KBM-7 (cell line): ENCODE results near the gene ASPG.

ENCODE experiments used
- DNase-seq: peaks from one replicate; pipeline ENCODE4 v3.0.0-alpha.2; 2015
- in situ Hi-C: fragments of 300-500 bp; cut with MboI; formaldehyde crosslinking; loops from 2 replicates; pipeline ENCODE4 v1.14.3; 2020; ENCODE audit warnings: low sequenced_read_pairs, low pct_unique_long_range_greater_than_20kb, mixed read lengths

Gene ASPG

GRCh38 chr14:104091061-104091926, 5.8 kb downstream of the ASPG start:
- in situ Hi-C loops = no loop called here
- DNase-seq = no peak

- in situ Hi-C loops = no loop called here
- no peak for DNase-seq
Measured at GRCh38 chr14:104091927-104092771, 6.6 kb downstream of the ASPG start.

GRCh38 chr14:104092931-104093365, 7.4 kb downstream of the ASPG start:
- in situ Hi-C loops = no loop called here
- no peak for DNase-seq

DNA sequence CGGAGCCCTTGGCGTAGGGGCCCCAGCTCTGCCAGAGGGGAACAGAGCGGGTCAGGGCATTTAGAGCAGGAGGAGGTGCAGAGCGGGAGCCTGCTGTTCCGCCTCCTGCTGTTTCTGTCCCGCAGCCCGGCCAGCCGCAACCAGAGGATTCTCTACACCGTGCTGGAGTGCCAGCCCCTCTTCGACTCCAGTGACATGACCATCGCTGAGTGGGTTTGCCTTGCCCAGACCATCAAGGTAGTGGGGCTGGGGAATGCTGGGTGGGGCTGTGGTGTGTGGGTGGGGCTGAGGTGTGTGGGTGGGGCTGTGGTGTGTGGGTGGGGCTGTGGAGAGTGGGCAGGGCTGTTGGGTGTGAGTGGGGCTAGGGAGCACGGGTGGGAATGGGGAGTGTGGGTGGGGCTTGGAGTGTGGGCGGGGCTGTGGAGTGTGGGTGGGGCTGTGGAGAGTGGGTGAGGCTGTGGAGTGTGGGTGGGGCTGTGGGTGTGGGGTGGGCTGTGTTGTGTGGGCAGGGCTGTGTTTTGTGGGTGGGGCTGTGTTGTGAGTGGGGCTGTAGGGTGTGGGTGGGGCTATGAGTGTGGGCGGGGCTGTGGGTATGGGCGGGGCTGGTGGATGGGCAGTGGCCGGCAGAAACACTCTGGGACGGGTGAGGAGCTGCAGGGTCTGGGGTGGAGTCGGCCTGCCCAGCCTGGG, 8.0 kb downstream of the ASPG start:
- in situ Hi-C loops = no loop called here

DNA sequence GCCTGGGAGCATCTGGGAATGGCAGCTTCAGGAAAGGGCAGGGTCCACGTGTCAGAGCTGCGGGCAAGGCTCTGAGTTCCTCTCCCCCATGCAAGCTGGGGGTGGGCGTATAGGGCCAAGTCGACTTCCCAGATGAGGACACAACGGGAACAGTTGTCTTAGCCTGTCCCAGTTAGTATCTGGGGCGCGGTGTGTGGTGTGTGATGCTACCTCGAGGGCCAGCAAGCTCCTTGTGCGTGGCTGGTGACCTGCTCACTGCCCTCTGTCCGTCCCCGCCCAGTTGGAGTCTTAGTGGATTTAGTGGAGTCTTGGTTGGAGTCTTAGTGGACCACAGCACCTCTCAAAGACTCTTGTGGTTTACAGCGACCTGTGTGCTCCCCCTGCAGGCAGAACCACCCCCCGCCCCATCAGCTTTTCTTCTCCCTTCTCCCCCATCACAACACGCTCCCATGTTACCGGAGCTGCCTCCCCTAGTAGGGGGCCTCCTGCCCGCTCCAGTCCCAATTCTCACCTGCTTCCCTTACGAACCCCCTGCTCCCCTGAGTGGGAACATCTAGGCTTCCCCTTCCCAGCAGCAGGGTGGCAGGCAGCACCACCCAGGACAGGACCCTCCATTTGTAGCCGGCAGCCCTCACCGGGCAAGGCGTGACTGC, 8.7 kb downstream of the ASPG start:
- no peak for DNase-seq
- in situ Hi-C loops = no loop called here

More for the DNA sequence above, 8.0 kb downstream of the ASPG start:
- DNase-seq = no peak

- in situ Hi-C loops = no loop called here
- DNase-seq = peak; percentile 82
Measured at GRCh38 chr14:104094709-104095425, 9.4 kb downstream of the ASPG start.

- in situ Hi-C loops = no loop called here
- no peak for DNase-seq
Measured at GRCh38 chr14:104095426-104096310, 10.2 kb downstream of the ASPG start.

GRCh38 chr14:104096318-104096717, 10.8 kb downstream of the ASPG start:
- no peak for DNase-seq
- in situ Hi-C loops = no loop called here

DNA sequence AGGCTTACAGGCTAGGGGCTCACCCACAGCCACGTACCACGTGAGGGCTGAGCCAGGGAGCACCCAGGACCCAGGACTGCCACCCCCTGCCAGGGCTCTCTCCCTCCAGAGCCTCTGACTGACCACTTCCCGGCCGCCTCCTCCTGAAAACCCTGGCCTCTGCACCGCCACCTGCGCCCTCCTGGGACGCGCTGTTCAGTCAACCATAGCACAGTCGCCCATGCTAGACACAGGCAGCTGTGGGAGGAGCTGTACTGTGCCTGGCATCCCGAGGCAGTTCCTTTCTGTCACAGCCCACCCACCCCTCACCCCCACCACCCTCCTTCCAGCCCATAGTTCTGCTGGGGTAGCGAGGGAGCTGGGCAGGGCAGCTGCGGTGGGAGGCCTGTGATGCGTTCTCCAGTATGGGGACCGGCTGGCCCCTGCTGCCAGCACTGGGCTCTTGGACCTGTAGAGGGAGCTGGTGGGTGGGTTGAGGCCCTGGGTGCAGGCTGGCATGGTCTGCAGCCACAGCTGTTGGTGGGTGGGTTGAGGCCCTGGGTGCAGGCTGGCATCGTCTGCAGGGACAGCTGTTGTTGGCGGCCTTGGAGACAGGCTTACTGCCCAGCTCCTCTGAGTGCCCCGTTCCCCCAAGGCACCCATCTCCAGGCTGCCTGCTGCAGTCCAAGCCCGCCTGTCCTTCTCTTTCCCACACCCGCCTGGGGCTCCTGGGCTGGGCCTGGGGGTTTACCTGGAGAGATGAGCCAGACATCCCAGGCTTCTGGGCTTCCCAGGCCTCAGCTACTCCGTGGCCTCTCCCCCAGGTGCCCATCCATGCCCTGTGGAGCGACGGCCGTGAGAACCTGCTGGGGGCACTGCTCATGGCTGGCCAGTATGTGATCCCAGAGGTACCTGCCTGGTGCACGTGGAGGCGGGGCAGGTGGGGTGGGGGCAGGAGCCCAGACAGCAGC, 11.5 kb downstream of the ASPG start:
- in situ Hi-C loops = no loop called here
- no peak for DNase-seq

DNA sequence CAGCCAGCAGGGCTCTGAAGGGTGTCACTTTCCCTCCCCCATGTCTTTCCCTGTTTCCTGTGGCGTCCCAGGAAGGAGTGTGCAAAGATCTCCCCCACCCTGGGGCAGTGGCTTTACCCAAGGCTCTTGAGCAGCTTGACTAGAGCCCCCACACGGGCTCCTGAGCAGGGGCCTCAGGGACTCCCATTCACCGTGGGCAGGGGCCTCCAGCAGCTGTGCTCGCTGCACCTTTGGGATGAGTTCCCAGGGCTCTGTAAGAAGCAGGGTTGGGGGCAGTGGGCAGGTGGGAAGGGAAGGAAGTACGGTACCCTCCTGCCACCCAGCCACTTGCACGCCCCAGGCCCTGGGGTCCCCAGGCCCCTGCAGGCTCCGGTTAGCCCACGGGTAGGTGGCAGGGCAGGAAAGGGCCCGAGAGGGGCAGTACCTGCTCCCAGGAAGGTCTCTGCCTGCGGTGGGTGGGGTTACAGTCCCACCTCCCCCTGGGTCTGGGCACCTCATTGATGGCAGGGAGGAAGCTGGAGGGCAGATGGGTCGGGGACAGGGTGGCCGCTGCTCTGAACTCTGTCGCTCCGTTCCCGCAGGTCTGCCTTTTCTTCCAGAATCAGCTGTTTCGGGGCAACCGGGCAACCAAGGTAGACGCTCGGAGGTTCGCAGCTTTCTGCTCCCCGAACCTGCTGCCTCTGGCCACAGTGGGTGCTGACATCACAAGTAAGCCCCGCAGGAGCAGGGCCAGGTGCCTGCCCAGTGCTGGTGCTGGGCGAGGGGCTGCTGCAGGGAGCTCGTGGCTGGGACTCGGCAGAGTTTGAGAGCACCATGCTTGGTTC, 13.0 kb downstream of the ASPG start:
- in situ Hi-C loops = no loop called here

DNA sequence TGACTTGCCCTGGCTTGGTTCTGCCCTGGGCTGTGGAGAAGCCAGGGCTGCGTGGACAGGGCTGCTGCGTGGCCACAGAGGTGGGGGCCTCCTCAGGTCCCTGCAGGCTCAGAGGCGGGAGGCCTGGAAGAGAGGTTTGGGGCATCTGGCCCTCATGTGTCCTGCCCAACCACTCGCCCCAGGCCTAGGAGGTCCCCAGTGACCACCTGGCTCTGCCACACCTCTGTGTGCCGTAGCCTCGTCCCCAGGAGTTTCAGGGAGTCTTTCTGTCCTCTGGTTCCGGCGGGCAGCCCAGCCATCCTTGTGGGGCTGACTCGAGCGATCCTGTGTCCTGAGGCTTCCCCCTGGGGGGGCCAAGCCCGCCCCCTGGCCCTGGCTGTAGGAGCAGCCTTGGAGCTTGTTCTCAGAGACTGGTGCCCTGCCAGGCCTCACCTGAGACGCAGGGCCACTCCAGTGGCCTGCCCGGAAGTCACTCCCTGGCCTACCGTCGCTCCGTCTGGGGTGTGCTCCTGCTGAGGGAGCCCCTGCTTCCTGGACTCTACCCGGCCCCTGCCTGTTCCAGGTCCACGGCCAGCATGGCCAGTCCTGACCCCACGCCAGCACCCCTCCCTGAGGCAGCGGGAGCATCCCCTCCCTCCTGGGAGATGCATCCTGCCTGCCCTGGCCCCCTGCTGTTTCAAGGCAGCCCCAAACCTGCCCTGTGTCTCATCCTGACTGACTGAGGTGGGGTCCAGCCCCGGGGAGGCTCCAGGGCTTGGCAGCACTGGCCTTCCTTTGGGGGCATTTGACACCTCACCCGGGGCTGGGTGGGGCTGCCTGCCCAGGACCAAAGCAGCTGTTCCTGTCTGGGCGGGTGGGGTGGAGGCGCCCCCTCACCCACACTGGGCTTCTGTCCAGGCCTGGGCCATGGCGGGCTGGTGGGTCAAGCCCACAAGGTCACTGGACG, 13.9 kb downstream of the ASPG start:
- DNase-seq = no peak
- in situ Hi-C loops = no loop called here

More for the DNA sequence above, 13.0 kb downstream of the ASPG start:
- no peak for DNase-seq

DNA sequence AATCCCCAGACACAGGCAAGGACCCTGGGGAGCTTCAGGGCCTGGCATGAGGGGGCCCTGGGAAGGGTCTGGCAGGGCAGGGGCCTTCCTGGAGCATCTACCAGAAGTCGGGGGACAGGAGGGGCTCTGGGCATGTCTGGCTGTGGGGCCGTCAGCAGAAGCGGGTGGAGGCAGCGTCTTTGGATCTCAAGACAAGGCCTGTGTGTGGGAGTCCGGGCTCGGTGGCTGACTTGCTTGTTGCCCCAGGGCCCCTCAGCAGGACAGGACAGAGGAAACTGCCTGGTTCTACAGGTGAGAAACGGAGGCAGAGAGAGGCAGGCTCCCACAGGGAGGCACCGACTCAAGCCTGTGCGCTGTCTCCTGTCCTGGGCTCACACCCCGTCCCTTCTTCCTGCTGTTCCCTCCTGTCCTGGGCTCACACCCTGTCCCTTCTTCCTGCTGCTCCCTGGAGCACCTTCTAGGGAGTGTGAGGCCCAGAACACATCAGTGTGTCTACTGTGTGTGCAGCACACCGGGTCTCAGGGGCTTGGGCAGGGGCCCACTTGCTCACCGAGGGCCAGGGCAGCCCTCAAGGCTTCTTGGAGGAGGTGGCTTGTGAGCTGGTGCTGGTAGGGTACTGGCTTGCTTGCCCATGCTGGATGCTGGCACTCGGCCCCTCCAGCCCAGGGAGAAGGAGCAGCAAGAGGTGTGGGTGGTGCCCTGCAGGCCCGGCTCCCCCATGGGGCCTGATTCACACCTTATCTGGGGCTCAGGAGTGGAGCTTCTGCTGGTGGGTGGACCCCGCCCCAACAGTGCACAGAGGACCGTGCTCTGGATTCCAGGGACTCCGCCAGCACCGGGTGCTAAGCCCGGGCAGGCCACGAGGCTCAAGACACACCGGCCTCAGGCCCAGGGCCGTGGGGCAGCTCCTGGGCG, 14.9 kb downstream of the ASPG start:
- in situ Hi-C loops = no loop called here
- no peak for DNase-seq

GRCh38 chr14:104101086-104101621, 15.7 kb downstream of the ASPG start:
- DNase-seq = no peak
- in situ Hi-C loops = no loop called here
